Neural progenitor cell (in vitro differentiated cells): ENCODE measurements around the gene NEK6.

Experiments used
- CTCF ChIP-seq: fragments of 200-600 bp; sonication (generic); IDR thresholded peaks from 2 replicates; pipeline ENCODE4 v1.5.1; 2017; ENCODE audit warnings: antibody characterized with exemption, mild to moderate bottlenecking
- EZH2 ChIP-seq: fragments of 200-600 bp; sonication (generic); IDR thresholded peaks from 2 replicates; pipeline ENCODE4 v1.6.1; 2017; ENCODE audit warnings: antibody characterized with exemption, mild to moderate bottlenecking, moderate library complexity

GRCh38 chr9:124259158-124259808 lies 1.5 kb downstream of the NEK6 start:
- no peak for TF ChIP-seq CTCF
- TF ChIP-seq EZH2, result no peak
